Stimulated activated CD4-positive, alpha-beta T cell treated with anti-CD3 and anti-CD28 coated beads, Interleukin-12 subunit alpha, Interleukin-12 subunit beta, amount 100 ng/mL, for 24 hours (primary cell): ENCODE measurements around the gene PRADC1.
A peak's percentile ranks its signal among the peaks of the same experiment; 100 is the strongest.
"Not testable (repeated sequence)": the region's sequence is repeated elsewhere in the genome, so short reads cannot be mapped to it uniquely, and the experiment has no call there.

Experiments
- DNase-seq, 2 experiments: peaks; one replicate each; pipeline ENCODE4 v3.0.0-alpha.2; 2020; ENCODE audit warnings: low read depth in 2 of 2

Gene PRADC1

DNA sequence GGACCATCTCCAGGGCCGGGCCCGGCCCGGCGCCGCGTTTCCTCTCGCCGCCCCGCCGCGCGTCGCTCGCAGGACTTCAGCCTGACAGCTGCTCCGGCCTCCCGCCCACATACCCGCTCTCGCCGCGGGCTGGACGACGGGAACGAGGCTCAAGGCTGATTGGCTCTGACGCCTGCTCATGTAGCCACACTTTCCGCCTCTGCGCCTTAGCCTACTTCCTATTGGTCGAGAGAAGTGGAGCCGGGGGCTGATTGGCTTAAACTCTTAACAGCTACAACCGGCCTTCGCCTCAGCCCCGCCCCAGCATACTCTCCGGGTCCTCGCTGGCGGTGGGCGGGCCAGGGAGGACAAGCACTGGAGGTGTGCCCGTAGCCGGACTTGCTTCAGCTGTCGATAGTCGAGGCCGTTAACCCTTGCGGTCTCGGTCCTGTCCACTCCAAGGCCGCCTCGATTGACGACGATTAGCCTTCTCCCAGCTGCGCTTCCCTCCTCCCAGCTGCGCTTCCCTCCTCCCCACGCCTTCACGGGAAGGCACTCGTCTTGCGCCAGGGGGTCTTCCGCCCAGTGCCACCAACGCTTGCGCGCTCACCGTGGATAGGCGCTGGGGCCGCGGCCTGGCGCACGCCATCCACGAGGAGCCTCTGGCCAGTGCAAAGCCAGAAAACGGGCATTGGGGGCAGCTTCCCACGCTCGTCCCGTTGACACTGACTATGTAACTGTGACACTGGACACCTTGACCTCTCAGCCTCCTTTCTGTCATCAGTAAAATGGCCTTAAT lies at the start of gene PRADC1:
TSS of gene PRADC1 (minus strand) at position 86 of the 778 bp plus-strand sequence. CDS start at position 7, 79 bp downstream.
- peak; percentile 89 for DNase-seq

DNA sequence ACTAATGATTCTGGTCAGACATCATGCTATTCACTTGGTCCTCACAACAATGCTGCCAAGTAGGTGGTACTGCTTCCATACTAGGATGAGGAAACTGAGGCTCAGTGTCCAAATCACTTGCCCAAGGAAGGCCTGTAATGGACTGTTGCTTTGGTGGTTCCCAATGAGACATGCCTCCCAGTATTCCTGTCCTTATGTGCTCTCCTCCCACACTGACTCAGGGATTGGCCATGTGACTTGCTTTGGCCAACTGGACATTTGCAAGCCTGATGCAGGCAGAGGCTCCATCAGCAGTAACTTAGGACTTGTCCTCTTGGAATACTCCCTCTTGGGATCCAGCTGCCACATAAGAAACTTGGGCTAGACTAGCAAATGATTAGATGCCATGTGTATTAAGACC lies 48.2 kb upstream of the PRADC1 start:
- DNase-seq, result no peak

DNA sequence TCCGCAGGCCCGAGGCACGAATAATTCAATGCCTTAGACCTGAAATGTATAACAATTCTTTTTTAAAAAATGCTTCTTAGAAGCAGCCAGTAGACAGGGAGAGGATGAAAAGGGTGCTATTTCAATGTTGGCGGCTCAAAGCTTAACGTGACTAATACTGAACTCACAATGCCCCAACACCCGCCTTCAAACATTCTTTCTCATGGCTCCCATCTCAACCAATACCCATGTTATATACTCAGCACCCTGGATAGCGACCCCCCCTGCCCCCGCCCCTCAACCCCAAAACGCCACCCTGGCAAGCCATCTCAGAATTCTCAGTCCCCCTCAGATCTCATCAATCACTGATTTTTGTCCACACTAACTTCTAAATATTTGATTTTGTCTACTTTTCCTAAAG lies 46.8 kb upstream of the PRADC1 start:
- DNase-seq, result no peak

DNA sequence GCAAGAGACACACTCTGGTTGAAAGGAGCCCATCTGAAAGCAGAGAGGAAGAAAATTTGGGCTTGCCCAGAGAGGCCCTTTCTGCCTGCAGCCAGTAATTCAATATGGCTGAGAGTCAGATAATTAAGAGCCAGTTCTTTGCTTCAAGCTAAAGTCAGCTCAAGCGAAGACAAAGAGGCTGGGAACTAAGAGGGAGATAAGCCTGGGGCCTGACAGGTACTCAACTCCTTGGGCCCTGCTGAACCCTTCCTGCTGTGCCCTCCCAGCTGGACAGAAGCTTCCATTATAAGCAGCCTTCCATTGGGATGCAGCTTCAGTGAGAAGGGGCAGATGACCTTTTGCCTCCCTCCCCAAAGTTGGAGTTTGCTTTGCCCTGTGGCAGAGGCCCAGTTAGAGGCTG lies 39.2 kb upstream of the PRADC1 start:
- no peak for DNase-seq

DNA sequence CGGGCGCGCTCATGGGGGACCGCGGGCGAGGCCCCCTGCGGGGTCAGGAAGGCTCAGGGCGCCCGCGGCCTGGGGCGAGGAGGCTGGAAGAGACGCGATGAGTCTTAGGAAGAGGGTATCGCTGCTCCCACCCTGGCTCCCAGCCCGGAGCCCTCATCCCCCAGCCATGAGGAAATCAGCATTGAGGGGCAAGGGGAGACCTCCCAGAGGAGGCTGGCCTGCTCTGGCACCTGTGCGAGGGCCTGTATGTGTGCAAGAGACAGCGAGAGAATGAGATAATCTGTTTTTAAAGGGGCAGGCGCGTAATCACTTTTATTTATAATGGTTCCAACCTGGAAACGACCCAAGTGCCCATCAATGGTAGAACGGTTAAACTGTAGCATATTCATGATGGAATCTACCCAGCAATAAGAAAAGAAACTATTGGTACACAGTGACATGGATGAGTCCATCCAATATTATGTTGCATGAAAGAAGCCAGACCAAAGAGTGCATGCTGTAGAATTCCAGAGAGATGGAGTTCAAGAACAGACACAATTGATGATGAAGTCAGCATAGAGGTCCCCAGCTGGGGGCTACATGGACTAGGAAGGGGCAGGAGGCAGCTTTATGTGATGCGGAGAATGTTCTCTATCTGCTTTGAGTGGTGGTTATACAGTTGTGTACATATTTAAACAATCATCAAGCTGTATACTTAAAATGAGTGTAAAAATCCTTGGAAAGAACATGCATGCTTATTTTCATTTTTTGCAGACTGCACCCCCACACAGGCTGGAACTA lies 36.8 kb upstream of the PRADC1 start:
- no peak for DNase-seq

DNA sequence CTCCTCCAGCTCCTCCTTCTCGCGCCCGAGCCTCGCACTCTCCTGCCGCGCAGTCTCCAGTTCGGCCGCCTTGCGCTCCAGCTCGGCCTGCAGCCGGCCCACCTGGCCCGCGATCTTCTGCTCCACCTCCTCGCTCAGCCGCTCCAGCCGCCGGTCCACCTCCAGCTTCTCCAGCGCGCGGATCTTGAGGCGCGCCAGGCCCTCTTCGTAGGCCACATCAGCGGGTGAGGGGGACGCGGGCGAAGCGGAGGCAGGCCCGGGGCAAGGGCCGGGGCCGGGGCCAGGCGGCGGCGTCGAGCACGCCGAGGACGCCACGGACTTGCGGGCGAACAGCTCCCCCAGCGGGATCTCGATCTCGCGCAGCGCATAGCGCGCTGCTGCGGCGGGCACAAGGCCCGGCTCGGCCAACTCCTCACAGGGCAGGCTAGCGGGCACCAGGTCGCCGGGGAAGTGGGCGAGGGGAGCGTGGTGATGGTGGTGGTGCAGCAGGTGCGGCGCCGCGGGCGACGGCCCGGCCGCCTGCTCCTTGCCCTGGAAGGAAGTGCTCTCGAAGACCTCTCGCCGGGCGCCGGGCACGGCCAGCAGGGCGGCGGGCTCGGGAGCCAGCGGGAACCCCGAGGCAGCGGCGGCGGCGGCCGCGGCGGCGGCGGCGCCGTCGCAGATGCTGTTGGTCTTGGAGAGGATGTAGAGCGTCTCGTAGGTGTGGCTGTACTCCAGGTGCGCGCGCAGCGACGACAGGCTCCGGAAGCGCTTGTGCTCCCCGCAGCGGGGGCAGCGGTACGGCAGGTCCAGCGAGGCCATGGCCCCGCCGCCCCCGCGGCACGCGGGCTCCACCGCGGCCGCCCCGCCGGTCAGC lies 36.0 kb upstream of the PRADC1 start:
- DNase-seq, result peak; percentile 40 to 50

DNA sequence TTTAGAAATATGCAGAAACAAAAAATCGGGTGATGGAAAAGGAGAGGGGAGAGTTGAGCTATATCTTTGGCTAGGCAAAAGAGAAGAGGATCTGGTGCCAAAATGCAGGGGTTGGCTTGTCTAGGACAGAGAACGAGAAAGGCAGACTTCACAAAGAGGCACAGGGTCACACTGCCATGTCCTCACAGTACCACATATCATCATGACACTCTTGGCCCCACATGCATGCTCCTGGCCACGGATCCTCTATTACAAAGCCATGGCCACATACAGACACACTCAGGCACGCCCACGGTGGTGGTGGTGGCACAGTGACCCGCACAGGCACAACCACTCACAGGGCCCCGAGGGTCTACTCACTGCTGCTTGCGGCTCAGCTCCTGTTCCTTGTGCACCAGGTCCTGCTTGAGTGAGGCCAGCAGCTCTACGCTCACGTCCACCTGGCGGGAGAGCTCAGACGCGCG lies 35.4 kb upstream of the PRADC1 start:
- no peak for DNase-seq

DNA sequence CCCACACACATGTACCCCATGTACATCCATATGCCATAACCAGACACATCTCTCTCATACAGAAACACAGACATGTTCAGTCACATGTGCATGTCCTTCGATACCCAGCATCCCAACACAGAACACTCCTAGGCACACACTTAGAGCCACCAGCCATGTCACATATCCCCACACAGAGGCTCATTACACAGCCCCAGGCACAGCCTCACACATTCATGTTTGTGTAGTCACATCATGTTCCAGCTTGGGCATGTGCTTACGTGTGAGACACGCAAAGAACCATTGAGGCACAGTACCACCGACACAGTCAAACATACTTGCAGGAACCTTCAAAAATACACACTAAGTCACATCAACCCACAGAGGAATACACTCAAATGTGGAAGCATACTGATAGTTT lies 34.0 kb upstream of the PRADC1 start:
- DNase-seq, result no peak

DNA sequence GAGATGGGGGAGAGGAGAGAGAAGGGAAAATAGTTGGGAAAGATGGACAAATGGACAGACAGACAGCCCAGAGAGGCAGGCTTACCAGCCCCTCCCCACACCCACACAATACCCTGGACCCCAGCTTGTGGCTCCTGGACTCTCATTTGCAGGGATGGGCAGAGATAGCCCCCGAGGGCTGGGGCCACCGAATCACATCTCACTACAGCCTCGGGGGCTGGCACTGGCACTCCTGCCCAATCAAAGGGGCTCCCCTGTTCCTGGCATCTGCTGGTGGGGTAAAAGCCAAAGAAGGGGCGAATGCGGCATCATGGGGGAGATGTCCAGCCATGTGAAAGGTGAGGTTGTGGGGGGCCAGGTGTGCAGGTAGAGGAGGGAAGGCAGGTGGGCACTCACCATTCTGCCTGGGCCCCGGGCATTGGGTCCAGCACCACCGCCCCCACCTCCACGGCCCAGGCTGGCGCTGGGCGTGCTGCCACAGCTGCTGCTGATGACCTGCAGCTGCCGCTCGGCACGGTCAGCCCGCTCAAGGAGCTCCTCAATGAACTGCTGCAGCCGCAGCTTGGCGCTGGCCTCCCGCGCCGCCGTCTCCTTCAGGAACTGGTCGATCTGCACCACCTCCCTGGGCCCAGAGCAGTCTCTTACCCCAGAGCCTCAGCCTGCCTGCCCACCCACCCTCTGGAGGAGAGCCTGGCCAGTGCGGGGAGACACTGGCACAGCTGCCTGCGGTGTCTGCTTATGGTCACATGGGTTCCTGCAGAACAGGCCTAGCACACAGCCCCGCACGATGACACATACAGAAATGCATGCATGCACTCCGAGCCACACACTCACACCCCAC lies 33.2 kb upstream of the PRADC1 start:
- no peak for DNase-seq

DNA sequence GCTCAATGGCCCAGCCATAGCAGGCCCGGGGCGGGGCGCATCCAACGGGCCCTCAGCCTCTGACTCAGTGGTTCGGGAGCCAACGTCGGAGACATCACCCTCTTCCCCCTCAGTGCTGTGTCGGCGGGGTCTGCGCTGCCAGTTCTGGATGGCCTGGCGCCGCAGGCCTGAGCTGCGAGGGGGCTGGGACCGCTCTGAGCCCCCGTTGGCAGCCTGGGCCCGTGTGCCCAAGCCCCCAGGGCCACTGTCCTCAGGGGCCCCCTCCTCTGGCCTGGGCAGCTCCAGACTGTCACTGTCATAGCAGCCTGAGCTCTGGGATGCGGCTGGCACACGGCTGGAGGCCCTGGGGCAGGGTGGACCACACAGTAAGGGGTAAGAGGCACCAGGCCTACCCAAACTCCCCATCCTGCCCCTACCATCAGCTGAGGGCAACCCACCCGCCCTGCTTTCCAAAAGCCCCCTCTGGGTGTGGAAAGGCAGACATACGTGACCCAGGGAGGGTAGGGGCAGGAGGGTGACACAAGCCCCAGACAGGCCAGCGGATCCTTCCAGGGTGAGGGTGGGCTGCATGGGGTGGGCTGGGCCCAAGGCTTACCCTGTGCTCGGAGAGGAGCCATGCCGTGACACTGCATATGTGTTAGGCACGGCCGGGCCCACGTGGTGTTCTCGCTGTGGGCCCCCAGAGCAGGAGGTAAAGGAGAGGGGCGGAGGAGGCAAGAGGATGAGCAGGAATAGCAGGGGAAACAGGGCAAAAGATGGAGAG lies 32.4 kb upstream of the PRADC1 start:
- no peak for DNase-seq

DNA sequence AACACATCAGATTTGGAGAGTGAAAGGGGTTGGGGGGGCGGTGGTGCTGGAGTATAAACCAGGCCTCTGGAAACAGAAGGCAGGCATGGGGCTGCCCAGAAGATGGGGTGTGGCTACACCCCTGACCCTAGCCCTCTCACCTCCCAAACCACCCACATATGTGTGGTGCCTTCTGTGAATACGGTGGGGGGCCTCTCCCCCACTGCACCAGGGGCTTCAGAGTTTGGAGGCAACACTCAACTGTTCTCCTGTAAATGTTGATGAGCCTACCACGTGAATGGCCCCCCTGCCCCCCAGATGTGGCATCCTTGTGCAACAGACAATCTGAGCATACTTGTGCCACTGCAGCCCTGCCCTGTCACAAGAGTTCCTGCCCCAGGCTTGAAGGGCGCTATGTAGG lies 31.7 kb upstream of the PRADC1 start:
- no peak for DNase-seq

DNA sequence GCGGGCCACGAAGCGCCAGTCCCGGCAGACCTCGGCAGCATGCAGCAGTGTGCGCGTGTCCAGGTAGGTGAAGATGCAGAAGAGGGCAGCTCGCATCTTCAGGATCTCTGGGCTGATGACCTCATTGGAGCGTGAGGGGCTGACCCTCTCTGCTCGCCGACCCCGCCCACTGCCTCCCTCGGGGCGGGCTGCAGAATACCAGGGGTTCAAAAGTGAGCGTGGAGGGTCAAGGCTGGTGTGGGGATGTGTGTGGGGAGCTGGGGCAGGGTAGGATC lies 31.2 kb upstream of the PRADC1 start:
- DNase-seq, result no peak

DNA sequence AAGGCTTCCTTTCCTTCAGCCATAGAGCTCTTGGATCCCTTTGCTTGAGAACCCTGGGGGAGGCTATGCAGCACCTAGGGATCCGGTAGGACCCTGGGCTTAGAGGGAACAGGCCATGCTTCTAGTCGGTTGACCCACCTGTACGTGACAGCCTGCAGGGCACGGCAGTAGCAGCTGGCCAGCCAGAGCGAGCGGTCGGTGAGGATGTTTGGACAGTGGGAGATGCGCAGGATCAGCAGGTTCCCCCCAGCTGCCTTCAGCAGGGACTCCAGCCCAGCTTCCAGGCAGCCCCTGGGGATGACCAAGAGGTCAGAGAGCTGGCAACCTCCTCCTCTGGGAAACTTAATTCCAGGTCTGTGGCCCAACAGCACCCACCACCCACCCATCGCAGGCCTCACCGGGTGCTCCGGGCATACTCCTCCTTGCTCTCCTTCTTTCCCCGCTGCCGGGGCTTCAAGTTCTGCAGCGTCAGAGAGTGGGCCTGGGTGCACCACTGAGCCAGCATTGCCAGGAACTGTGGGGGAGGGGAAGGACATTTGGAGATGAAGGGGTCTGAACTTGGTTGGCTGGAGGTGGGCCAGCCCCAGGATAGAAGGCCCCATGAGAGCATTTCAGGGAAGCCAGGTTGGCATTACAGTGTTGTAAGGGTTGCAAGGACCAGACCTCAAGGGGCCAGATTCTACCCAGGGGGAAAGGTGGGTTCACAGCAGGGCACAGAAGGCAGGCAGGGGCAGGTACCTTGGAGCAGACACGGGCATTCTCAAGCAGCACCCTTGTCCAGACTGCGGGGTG lies 30.7 kb upstream of the PRADC1 start:
- DNase-seq, result no peak

DNA sequence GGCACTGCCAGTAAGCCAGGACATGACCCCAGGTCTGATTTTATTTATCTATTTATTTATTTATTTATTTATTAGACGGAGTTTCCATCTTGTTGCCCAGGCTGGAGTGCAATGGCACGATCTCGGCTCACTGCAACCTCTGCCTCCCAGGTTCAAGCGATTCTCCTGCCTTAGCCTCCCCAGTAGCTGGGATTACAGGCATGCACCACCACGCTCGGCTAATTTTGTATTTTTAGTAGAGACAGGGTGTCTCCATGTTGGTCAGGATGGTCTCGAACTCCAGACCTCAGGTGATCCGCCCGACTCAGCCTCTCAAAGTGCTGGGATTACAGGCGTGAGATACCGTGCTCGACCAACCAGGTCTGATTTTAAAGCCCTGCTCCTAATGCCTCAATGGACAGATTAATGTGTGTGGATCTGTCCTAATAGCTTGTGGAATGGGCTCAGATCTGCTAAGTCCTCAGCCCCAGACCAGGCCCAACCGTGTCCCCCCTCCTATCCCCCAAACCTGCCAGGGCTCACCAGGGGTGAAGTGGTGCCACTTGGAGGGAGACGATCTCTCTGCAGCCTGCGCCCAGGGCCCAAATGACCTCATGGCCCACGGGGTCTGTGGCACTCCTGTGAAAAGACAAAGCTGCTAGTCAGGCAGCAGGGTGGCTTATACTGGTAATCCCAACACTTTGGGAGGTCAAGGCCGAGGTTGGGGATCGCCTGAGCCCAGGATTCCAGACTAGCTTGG lies 29.8 kb upstream of the PRADC1 start:
- not testable (repeated sequence) for DNase-seq

DNA sequence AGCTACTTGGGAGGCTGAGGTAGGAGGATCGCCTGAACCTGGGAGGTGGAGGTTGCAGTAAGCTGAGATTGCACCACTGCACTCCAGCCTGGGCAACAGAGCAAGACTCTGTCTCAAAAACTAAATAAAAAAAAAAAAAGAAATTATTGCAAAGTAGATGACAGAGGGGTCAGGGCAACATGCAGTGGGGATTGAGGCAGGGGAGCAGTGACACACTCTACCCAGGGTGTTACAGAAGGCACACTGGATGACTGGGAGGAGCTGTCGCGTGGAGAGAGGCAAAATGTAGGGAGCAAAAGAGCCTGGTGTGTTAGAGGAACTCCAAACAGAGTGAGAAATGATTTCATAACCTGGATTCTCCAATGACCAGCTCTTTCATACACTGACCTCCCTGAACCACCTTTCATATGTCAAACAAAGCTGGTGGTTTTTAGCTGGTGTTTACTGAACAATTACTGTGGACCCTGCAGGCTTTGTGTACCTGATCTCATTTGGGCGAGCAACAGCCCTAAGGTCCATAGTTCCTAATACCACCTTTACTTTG lies 29.1 kb upstream of the PRADC1 start:
- DNase-seq, result no peak

DNA sequence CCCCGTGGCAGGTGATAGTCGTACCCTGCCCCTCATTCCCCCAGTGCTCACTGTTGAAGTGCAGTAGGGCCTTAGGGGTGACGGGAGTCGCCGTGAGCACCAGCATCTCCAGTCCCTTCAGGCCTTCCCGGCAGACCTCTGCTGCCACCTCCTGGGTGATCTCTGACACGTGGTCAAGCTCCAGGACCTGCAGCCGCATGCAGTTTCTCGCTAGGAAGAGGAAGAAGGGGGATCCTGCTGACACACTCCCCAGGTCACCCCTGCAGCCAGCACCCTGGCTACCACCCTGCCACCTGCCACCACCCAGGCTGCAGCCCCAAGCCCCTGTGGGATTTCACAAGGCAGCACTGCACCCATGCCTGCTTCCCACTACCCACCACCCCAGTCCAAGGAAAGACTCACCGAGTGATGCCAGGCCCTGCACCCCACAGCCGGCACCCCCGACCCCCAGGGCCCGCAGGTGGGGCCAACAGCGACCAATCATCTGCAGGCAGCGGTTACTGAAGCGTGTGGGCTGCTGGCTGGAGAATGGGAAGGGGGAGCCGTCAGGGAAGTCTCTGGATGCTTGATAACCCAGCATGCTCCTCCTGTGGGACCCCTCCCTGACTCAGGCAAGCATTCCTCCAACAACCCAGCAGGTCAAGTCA lies 27.4 kb upstream of the PRADC1 start:
- no peak for DNase-seq

DNA sequence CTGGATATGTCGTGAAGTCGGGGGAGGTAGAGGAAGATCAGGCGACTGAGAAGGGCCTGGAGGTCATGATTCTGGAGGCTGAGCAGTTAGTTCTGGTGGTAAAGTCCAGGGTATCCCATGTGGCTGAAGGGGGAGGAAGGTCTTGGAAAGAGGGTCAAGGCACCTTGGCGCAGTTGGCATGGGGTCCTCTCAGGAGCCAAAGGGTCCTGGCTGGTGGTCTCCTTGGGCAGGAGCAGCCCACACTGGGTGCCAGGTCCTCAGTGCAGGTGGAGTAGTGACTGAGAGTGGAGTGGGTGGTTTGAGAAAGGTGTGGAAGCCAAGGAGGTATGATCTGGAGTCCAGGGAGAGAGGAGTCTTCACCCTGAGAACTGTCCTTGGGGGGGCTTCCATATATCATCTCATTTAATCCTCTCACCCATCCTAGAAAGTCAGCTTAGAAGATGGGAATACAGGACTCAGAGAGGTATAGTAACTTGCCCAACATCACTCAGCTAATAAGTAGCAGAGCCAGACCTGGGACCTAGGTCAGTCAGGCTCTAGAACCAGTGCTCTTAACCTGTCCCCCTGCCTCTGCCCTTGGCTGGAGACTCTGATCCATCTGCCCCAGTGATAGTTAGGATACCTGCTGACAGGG lies 26.8 kb upstream of the PRADC1 start:
- DNase-seq, result no peak

DNA sequence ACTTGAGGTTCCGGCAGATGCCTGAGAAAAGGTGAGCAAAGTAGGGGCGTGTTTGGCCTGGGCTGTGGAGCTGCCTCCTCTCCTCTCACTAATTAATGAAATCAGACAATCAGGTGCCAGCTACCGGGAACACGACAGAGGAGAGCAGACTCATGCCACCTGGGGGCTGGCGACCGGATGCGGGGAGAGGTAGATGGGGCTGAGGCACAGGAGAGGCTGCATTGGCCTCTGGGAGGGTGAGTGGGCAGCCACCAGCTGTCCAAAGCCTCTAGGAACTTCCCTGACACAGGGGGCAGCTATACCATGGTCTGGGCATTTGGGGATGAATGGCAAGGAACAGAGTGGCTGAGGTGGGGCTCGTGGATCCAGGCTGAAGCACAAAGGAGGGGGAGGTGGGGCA lies 26.2 kb upstream of the PRADC1 start:
- no peak for DNase-seq
